ENCODE data around the gene SLC4A8.

SLC4A8 gene

DNA sequence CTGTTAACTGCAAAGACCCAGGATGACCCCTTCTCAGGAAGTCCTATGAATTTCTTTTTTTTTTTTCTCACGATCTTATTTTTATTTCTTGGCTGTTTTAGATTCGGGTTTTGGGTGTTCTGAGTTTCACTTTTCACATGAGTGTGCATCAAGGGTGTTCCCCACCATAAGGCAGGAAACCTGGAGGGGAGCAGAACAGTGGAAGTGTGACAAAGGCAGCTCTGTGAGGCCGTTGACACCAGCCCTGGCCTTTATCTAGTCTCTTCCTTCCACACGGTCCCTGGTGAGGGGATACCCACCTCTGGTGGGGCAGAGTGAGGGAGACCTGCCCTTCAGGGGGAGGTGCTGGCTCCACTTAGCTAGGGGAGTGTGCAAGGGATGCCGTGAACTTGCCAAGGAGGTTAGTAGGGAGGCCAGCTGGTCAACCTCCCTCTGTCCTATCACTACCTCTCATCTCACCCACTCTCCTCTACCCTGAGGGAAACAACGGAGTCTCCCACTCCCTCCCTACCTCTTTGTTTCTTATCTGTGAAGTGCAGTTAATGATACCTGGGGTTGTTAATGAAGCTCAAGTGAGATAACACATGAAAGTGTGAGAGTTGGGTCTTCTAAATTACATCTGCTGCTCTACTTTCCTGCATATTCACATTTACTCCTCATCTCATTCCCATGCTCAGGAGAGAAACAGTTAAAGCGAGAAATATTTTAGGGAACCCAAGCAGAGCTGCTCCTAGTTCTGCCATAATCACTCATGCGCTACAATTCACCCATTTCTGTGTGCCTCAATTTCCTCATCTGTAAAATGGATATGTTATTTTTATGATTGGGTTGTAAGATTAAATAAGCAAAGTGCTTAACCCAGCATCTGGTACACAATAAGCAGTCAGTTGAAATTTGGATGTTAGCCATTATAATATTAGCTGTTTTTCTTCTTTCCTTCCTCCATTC is 29.1 kb upstream of the SLC4A8 start:
- no peak for DNase-seq (ENCODE audit: low read depth)
- H3K4me3 ChIP-seq (ENCODE audit: control insufficient read depth, low read depth, low read length): no peak overlapping the region
- TF ChIP-seq, protein P1, sequence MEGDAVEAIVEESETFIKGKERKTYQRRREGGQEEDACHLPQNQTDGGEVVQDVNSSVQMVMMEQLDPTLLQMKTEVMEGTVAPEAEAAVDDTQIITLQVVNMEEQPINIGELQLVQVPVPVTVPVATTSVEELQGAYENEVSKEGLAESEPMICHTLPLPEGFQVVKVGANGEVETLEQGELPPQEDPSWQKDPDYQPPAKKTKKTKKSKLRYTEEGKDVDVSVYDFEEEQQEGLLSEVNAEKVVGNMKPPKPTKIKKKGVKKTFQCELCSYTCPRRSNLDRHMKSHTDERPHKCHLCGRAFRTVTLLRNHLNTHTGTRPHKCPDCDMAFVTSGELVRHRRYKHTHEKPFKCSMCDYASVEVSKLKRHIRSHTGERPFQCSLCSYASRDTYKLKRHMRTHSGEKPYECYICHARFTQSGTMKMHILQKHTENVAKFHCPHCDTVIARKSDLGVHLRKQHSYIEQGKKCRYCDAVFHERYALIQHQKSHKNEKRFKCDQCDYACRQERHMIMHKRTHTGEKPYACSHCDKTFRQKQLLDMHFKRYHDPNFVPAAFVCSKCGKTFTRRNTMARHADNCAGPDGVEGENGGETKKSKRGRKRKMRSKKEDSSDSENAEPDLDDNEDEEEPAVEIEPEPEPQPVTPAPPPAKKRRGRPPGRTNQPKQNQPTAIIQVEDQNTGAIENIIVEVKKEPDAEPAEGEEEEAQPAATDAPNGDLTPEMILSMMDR (IDR thresholded peaks at IDR 0.05; ENCODE audit: control insufficient read depth, insufficient read depth, low read depth, low read length, missing control alignments): no peak

DNA sequence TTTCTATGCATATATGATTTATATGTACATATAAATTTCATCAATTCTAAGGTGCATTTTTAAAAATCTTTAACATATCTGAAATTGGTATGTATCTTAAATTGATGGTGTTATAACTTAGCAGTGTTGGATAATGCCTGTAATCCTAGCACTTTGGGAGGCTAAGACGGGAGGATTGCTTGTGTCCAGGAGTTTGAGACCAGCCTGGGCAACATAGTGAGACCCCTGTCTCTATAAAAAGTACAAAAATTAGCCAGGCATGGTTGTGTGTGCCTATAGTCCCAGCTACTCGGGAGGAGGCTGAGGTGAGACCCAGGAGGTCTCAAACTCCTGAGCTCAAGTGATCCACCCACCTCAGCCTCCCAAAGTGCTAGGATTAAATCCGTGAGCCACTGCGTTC is 27.0 kb upstream of the SLC4A8 start:
- no peak overlapping the region for H3K4me3 ChIP-seq (ENCODE audit: control insufficient read depth, low read depth, low read length)
- no peak for DNase-seq (ENCODE audit: low read depth)
- TF ChIP-seq, protein P1 (IDR thresholded peaks at IDR 0.05; ENCODE audit: control insufficient read depth, insufficient read depth, low read depth, low read length, missing control alignments): no peak

DNA sequence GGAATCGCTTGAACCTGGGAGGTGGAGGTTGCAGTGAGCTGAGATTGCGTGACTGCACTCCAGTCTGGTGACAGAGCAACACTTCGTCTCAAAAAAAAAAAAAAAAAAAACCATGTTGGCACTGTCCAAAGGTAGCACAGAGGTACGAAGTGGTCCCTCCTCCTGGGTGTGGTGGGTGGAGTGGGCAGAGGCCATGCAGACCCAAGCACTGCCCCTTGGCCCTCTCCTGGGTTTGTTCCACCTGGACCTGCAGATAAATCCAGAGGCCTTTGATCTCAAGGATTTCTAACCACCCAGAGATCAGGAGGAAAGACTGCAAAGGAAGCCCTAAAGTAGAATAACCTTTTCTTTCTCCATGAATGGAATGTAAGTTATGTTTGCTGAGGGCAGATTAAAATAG is 24.7 kb upstream of the SLC4A8 start:
- DNase-seq (ENCODE audit: low read depth): no peak
- TF ChIP-seq, protein P1 (IDR thresholded peaks at IDR 0.05; ENCODE audit: control insufficient read depth, insufficient read depth, low read depth, low read length, missing control alignments): no peak
- no peak overlapping the region for H3K4me3 ChIP-seq (ENCODE audit: control insufficient read depth, low read depth, low read length)

DNA sequence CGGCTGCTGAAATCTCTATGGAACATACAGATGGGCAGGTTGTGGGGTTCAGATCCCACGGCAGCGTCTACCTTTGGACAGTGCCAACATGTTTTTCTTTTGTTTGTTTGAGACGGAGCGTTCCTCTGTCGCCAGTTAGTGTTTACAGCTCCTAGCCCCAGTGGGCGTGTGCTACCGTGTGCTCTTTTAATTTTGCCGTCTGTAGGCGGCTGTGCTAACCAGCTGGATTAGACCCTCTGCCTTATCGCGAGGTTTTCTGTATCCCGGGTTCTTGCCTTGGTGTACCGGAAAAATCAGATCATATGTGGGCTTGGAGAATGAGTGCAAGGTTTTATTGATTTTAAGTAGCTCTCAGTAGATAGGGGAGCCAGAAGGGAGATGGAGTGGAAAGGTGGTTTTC is 23.6 kb upstream of the SLC4A8 start:
- H3K4me3 ChIP-seq (ENCODE audit: control insufficient read depth, low read depth, low read length): no peak overlapping the region
- DNase-seq (ENCODE audit: low read depth): no peak
- TF ChIP-seq, protein P1 (IDR thresholded peaks at IDR 0.05; ENCODE audit: control insufficient read depth, insufficient read depth, low read depth, low read length, missing control alignments): no peak

DNA sequence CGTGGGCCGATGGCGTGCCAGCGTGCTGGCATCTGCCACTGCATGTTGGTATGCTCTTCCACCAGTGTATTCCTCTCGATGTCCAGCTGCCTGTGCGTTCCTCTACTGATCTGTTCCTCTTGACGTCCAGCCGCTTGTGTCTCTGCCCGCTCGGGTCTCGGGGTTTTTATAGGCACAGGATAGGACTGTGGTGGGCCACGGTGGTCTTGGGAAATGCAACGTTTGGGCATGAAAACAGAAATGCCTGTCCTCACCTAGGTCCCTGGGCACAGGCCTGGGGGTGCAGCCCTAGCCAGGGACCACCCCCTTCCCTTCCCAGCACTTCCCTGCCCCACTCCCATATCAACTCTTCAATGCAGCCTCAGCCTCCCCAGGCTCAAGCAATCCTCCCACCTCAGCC is 23.1 kb upstream of the SLC4A8 start:
- DNase-seq (ENCODE audit: low read depth): no peak
- H3K4me3 ChIP-seq (ENCODE audit: control insufficient read depth, low read depth, low read length): no peak overlapping the region
- TF ChIP-seq, protein P1 (IDR thresholded peaks at IDR 0.05; ENCODE audit: control insufficient read depth, insufficient read depth, low read depth, low read length, missing control alignments): no peak

DNA sequence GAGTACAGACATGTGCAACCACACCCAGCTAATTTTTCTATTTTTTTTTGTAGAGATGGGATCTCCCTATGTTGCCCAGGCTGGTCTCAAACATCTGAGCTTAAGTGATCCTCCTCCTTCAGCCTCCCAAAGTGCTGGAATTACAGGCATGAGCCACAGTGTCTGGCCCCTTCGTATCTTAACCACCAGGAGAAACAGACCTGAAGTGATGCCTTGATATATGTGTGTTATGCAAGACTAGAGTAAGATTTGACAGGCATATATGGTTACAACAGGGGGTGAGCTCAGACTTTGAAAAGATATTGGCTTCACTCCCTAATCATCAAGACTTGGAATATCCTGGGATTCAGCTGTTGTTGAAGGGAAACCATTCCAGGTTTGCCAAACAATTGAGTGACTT is 22.7 kb upstream of the SLC4A8 start:
- no peak for DNase-seq (ENCODE audit: low read depth)
- H3K4me3 ChIP-seq (ENCODE audit: control insufficient read depth, low read depth, low read length): no peak overlapping the region
- TF ChIP-seq, protein P1 (IDR thresholded peaks at IDR 0.05; ENCODE audit: control insufficient read depth, insufficient read depth, low read depth, low read length, missing control alignments): no peak

Measured in AG09309 (cell line).